GM18520 (cell line): Measurements from ENCODE around the gene CEP290.

ENCODE experiments used
- ATAC-seq: cut with Tn5 transposase; IDR thresholded peaks from one replicate; pipeline ENCODE4 v1.9.1; 2021; ENCODE audit not compliant: unreplicated experiment

The CEP290 gene

GRCh38 chr12:88141774-88142609 is at the start of gene CEP290, which contains the start of gene TMTC3:
CEP290 (minus strand) TSS chr12:88142088; CDS start chr12:88141307, 781 bp downstream.
TMTC3 (plus strand) TSS chr12:88142307; CDS start chr12:88148316, 6,009 bp downstream.
- peak; percentile 97 for ATAC-seq

- no peak for ATAC-seq
These were observed 46.3 kb upstream of the CEP290 start for GRCh38 chr12:88188180-88188579.

- no peak for ATAC-seq
These were observed 45.7 kb upstream of the CEP290 start for GRCh38 chr12:88187571-88187970.

GRCh38 chr12:88185988-88186387 is 44.1 kb upstream of the CEP290 start:
- ATAC-seq: peak; percentile 98

DNA sequence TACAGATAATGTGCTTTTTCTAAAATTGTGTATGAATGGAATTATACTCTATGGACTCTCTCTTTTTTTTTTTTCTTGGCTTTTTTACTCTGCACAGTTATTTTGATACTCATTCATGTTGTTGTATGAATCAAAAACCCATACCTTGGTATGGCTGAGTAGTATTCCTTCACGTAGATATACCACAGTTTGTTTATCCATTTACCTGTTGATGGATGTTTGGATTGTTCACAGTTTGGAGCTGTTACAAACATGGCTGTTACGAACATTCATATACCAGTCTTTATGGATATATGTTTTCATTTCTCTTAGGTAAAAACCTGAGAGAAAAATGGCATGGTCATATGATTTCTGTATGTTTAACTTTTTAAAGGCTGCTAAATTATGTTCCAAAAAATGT is 43.4 kb upstream of the CEP290 start:
- no peak for ATAC-seq

GRCh38 chr12:88184196-88184595 is 42.3 kb upstream of the CEP290 start:
- no peak for ATAC-seq

- no peak for ATAC-seq
These were observed 40.5 kb upstream of the CEP290 start for GRCh38 chr12:88182416-88182815.

- ATAC-seq: no peak
These were observed 40.0 kb upstream of the CEP290 start for GRCh38 chr12:88181881-88182280.

DNA sequence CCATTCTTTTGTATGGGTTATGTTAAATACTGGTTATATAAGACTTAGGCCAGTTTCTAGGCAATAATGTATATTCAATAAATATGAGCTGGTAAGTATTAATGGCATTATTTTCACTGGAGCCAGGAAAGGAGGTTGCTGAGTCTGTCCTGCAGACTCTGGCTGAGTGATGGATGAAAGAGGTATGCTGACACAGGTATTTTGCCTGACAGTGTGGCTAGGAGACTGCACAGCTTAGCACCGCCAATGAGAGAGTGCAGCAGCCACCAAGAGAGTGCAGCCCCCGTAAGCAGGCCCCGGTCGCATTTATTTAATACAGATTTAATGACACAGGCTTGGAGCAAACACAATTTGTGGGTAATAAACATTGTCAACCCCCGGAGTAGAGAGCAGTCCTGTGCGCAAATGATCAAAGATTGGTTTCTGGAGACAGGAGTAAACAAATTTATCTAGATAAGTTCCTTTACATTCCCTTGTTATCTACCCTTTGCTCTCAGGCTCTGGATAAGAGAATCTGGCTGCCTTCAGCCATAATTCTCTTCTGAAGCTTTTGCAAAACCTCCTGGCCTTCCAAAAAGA is 37.6 kb upstream of the CEP290 start:
- ATAC-seq: no peak

- ATAC-seq: no peak
These were observed 33.7 kb upstream of the CEP290 start for GRCh38 chr12:88175544-88175943.

GRCh38 chr12:88172844-88173407 is 31.0 kb upstream of the CEP290 start:
- no peak for ATAC-seq

DNA sequence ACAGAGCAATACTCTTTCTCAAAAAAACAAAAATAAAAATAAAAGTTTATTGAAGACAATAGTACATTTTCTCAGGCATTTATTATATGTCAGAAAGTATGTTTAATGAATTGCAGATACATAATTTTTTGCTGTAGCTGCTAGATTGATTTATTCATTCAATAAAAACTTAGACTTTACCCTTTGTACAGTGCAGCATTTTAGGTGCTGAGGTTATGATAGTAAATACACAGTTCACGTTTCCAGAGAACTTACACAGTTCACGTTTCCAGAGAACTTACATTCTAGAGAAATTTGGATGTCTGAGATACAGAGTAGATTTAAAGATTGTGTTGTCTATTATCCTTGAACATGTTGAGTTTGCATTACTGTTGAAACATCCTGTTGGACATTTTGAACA is 25.5 kb upstream of the CEP290 start:
- ATAC-seq: no peak

GRCh38 chr12:88166179-88166578 is 24.3 kb upstream of the CEP290 start:
- no peak for ATAC-seq

GRCh38 chr12:88163371-88163770 is 21.5 kb upstream of the CEP290 start:
- ATAC-seq: no peak

DNA sequence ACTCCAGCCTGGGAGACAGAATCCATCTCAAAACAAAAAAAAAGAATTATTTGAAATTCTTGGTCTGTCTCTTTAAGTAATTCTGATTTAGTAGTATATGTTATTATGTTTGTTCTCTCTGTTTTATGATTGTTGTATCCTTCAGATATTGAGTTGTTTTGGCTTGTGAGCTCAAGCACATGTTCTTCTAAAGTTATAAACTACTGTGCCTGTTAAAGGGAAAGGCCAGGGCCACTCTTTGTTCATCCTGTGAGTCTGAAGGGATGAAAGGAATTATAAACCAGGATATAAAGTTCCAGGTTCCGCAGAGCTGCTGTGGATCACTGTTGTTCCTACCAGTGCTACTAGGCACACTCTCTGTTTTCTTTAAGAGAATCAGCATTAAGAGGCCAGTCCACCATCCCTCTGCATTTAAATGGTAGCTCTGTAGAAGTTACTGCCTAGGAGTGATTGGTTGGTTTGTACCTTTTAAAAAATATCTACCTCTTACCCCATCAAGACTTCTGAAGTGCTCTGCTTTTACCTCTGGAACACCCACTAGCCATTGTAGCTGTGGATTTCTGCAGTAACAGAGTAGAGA is 14.3 kb upstream of the CEP290 start:
- no peak for ATAC-seq

DNA sequence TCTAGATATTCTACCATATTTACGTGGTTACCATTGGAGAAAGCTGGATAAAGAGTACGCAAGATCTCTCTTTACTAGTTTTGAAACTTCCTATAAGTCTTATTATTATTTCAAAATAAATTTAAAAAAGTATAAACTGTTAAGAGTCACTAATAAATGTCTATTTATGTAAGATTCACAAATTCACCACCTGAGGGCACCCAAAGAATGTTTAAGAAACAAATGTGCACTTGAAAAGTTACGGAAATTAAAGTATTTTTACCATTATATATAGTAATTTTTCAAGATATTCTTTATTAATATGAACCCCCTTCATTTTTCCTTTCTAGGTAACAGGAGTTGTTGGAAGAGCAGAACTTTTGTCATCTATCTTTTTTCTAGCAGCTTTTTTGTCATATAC is 12.1 kb upstream of the CEP290 start:
- no peak for ATAC-seq

DNA sequence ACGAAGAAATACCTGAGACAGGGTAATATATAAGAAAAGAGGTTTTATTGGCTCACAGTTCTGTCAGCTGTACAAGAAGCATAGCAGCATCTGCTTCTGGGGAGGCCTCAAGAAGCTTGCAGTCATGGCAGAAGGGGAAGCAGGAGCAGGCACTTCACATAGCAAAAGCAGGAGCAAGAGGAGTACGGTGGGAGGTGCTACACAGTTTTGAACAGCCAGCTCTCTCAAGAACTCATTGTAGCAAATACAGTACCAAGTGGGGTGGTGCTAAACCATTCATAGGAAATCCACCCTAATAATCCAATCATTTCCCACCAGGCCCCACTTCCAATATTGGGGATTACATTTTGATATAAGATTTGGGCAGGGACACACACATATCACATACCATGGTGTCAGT is 8.2 kb upstream of the CEP290 start:
- no peak for ATAC-seq

- ATAC-seq: no peak
These were observed 3.9 kb upstream of the CEP290 start for GRCh38 chr12:88145567-88146505.

GRCh38 chr12:88144546-88145468 is 2.9 kb upstream of the CEP290 start:
- ATAC-seq: no peak

DNA sequence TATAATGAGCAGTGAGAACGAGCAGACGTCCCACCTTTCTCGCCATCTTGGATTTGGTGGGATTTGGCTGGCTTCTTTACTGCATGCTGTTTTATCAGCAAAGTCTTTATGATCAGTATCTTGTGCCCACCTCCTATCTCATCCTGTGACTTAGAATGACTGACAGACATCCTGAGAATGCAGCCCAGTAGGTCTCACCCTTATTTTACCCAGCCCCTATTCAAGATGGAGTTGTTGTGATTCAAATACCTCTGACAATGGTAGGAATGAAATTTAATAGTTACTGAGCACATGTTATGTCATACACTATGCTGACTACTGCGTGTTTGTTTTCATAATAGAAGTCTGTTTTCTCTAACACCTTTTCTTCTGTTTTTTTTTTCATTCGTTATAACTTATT is 2.1 kb upstream of the CEP290 start:
- ATAC-seq: no peak
